H9 (cell line): Measurements from ENCODE around the gene FAM78A. TPM values are rescaled to one million over a fixed set of nuclear protein-coding genes. Genes with fewer than 3 reads are reported as not detected.

Experiments used
- DNase-seq: peaks from one replicate; pipeline ENCODE4 v3.0.0-alpha.2; 2017
- H2AFZ ChIP-seq: one replicate; pipeline ENCODE4 v1.6.1; 2013; ENCODE audit warnings: mild to moderate bottlenecking, low read length, control low read depth, moderate library complexity
- H2AK5ac ChIP-seq: 2 replicates; pipeline ENCODE4 v1.6.1; 2013; ENCODE audit warnings: low read length, control low read depth, mixed read lengths; ENCODE audit not compliant: insufficient read length
- H2BK120ac ChIP-seq: one replicate; pipeline ENCODE4 v1.6.1; 2013; ENCODE audit warnings: low read depth, mild to moderate bottlenecking, low read length, control low read depth, inconsistent platforms; ENCODE audit not compliant: poor library complexity, severe bottlenecking
- H2BK12ac ChIP-seq: 2 replicates; pipeline ENCODE4 v1.6.1; 2013; ENCODE audit warnings: low read length, control low read depth, mixed read lengths, low read depth; ENCODE audit not compliant: insufficient read length
- H2BK15ac ChIP-seq: 2 replicates; pipeline ENCODE4 v1.6.1; 2013; ENCODE audit warnings: low read depth, low read length, control low read depth
- H2BK20ac ChIP-seq: one replicate; pipeline ENCODE4 v1.6.1; 2013; ENCODE audit warnings: low read depth, mild to moderate bottlenecking, low read length, control low read depth, inconsistent platforms; ENCODE audit not compliant: poor library complexity, severe bottlenecking
- H2BK5ac ChIP-seq: 2 replicates; pipeline ENCODE4 v1.6.1; 2013; ENCODE audit warnings: low read length, control low read depth, mixed read lengths; ENCODE audit not compliant: insufficient read length
- H3K14ac ChIP-seq: 2 replicates; pipeline ENCODE4 v1.6.1; 2013; ENCODE audit warnings: low read length, control low read depth; ENCODE audit not compliant: insufficient read depth
- H3K18ac ChIP-seq: 2 replicates; pipeline ENCODE4 v1.6.1; 2013; ENCODE audit warnings: low read depth, mild to moderate bottlenecking, mixed read lengths, low read length, control low read depth; ENCODE audit not compliant: insufficient read length
- H3K23ac ChIP-seq: 2 replicates; pipeline ENCODE4 v1.6.1; 2013; ENCODE audit warnings: low read length, control low read depth, mixed read lengths, low read depth; ENCODE audit not compliant: insufficient read length
- H3K23me2 ChIP-seq: 2 replicates; pipeline ENCODE4 v1.6.1; 2013; ENCODE audit warnings: low read depth, mild to moderate bottlenecking, mixed read lengths, low read length, control low read depth; ENCODE audit not compliant: insufficient read length, poor library complexity, severe bottlenecking
- H3K27ac ChIP-seq: 2 replicates; pipeline ENCODE4 v1.5.1; 2013; ENCODE audit warnings: low read length, control low read depth, mixed read lengths, low read depth; ENCODE audit not compliant: insufficient read length
- H3K27me3 ChIP-seq: 2 replicates; pipeline ENCODE4 v1.6.1; 2013; ENCODE audit warnings: low read length, control low read depth, inconsistent platforms; ENCODE audit not compliant: insufficient read depth
- H3K4ac ChIP-seq: 2 replicates; pipeline ENCODE4 v1.6.1; 2013; ENCODE audit warnings: low read depth, mild to moderate bottlenecking, control low read depth, inconsistent platforms, low read length, moderate library complexity
- H3K4me1 ChIP-seq: 2 replicates; pipeline ENCODE4 v1.6.1; 2013; ENCODE audit warnings: low read length, control low read depth, inconsistent platforms; ENCODE audit not compliant: insufficient read depth
- H3K4me2 ChIP-seq: 2 replicates; pipeline ENCODE4 v1.6.1; 2013; ENCODE audit warnings: low read length, control low read depth, mixed read lengths; ENCODE audit not compliant: insufficient read length, insufficient read depth
- H3K56ac ChIP-seq: 2 replicates; pipeline ENCODE4 v1.6.1; 2013; ENCODE audit warnings: low read depth, mild to moderate bottlenecking, mixed read lengths, low read length, control low read depth; ENCODE audit not compliant: insufficient read length
- H3K79me1 ChIP-seq: 2 replicates; pipeline ENCODE4 v1.6.1; 2013; ENCODE audit warnings: low read depth, mild to moderate bottlenecking, moderate library complexity, low read length, control low read depth, inconsistent platforms; ENCODE audit not compliant: insufficient read depth, poor library complexity, severe bottlenecking
- H3K79me2 ChIP-seq: 2 replicates; pipeline ENCODE4 v1.6.1; 2013; ENCODE audit warnings: low read length, control low read depth, inconsistent platforms; ENCODE audit not compliant: insufficient read depth
- H3K9ac ChIP-seq: 2 replicates; pipeline ENCODE4 v1.6.1; 2013; ENCODE audit warnings: low read length, control low read depth, mixed read lengths; ENCODE audit not compliant: insufficient read length; ENCODE audit errors: extremely low read depth
- H3K9me3 ChIP-seq: one replicate; pipeline ENCODE4 v1.6.1; 2013; ENCODE audit warnings: low read depth, low read length, inconsistent platforms; ENCODE audit not compliant: control insufficient read depth
- H3T11ph ChIP-seq: one replicate; pipeline ENCODE4 v1.6.1; 2013; ENCODE audit warnings: mild to moderate bottlenecking, low read length, control low read depth, inconsistent platforms
- H4K20me1 ChIP-seq: one replicate; pipeline ENCODE4 v1.6.1; 2013; ENCODE audit not compliant: control insufficient read depth, insufficient read length, insufficient read depth
- H4K5ac ChIP-seq: 2 replicates; pipeline ENCODE4 v1.6.1; 2013; ENCODE audit warnings: low read depth, mild to moderate bottlenecking, mixed read lengths, low read length, control low read depth; ENCODE audit not compliant: insufficient read length
- H4K8ac ChIP-seq: replicated peaks from 2 replicates; pipeline ENCODE4 v1.6.1; 2013; ENCODE audit warnings: low read length, control low read depth, mixed read lengths, low read depth; ENCODE audit not compliant: insufficient read length
- H4K91ac ChIP-seq: 2 replicates; pipeline ENCODE4 v1.6.1; 2013; ENCODE audit warnings: low read depth, mild to moderate bottlenecking, moderate library complexity, mixed read lengths, low read length, control low read depth; ENCODE audit not compliant: insufficient read length
- H3K27ac Mint-ChIP-seq, 3 experiments: 2 replicates in 2 of 3; 3 replicates in 1 of 3; pipeline ENCODE4 v1.8.0; 2020 to 2021; ENCODE audit warnings: mixed read lengths in 3 of 3, mild to moderate bottlenecking in 1 of 3, moderate library complexity in 1 of 3
- H3K27me3 Mint-ChIP-seq: 2 replicates; pipeline ENCODE4 v1.8.0; 2021; ENCODE audit warnings: low read depth, mild to moderate bottlenecking, moderate library complexity, mixed read lengths
- H3K36me3 Mint-ChIP-seq, 3 experiments: 2 replicates in 2 of 3; 3 replicates in 1 of 3; pipeline ENCODE4 v1.8.0; 2020 to 2021; ENCODE audit warnings: low read depth in 3 of 3, mixed read lengths in 3 of 3; ENCODE audit not compliant: insufficient read depth in 1 of 3
- H3K4me1 Mint-ChIP-seq, 2 experiments: 2 replicates each; pipeline ENCODE4 v1.8.0; 2020; ENCODE audit warnings: mixed read lengths in 2 of 2
- H3K4me3 Mint-ChIP-seq, 2 experiments: 2 replicates in 1 of 2; 3 replicates in 1 of 2; pipeline ENCODE4 v1.8.0; 2020 to 2021; ENCODE audit warnings: mild to moderate bottlenecking in 2 of 2, mixed read lengths in 2 of 2, moderate library complexity in 1 of 2
- H3K9me3 Mint-ChIP-seq, 2 experiments: 2 replicates in 1 of 2; 3 replicates in 1 of 2; pipeline ENCODE4 v1.8.0; 2020; ENCODE audit warnings: mild to moderate bottlenecking in 2 of 2, mixed read lengths in 2 of 2, moderate library complexity in 1 of 2
- WGBS: extraction: QIAGEN DNeasy Blood & Tissue Kit; methylation state at CpG from one replicate; pipeline ENCODE4 v1.1.7; 2013; ENCODE audit warnings: missing lambda C conversion rate, low lambda C conversion rate, mixed read lengths; ENCODE audit not compliant: insufficient read length; ENCODE audit errors: extremely low coverage; 5-methylcytosine and 5-hydroxymethylcytosine counted together
- total RNA-seq: library from RNA; stranded (reverse); gene quantifications from 2 replicates; pipeline ENCODE4 v1.2.1, GENCODE V29; 2021
- TF ChIP-seq, protein P1 (sequence below): fragments of 200-600 bp; sonication (generic); conservative IDR thresholded peaks from 3 replicates; pipeline ENCODE4 v1.8.0; 2021; ENCODE audit warnings: antibody characterized with exemption, mild to moderate bottlenecking

Gene FAM78A
- total RNA-seq, 1 experiment from 2014 or later = 1.9 TPM

DNA sequence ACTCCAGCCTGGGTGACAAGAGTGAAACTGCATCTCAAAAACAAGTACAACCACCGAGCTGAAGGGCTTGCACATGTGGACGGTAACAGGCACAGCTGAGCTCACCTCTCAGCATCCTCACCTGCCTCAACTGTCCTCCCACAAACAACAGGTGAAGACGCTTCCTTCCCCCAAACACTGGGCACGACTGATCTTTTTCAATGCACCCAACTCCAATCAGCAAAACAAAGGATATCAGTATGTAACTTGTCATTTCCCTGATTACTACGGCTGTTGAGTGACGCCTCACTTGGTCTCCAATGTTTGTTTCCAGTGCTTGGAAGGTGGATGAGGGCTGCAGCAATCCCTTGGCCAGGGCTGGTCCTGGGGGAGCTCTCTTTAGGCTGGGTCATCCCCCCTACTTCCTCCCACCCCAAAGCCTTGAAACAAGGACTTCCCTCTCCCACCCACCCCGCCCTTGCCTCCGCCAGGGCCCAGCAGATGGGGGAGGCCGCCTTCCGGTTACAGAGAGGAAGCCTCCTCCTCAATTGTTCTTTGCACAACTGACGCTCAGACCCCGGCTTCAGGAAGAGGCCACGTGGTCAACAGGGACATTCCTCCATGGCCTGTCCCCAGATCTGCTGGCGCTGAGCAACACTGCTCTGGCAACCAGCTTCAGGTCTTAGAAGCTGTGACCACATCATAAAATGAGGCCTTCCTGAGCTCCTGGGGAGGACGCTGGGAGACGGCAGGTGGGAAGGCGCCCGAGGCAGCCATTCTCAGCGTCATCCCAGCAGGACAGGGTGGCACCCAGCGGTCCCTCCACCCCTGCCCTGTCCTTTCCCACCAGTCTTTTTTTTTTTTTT is 5.9 kb downstream of the FAM78A start:
- Histone ChIP-seq H3K14ac (no peak overlapping the region), H3K4me1 (no peaks in the 10 kb centered on the region; the same call in 1 of the 2 replicates), H3K4ac (no peak overlapping the region), H3K79me2 (no peaks in the 10 kb centered on the region), H4K91ac (no peak overlapping the region), H3K9me3 (no peaks in the 10 kb centered on the region), H3K18ac (no peak overlapping the region), H3K27me3 (no peaks in the 10 kb centered on the region), H2BK12ac (no peak overlapping the region), H3K9ac (no peak overlapping the region), H3T11ph (no peak overlapping the region), H3K23me2 (no peaks in the 10 kb centered on the region), H4K20me1 (no peaks in the 10 kb centered on the region), H4K8ac (no peak overlapping the region), H2BK120ac (no peak overlapping the region), H2AK5ac (no peak overlapping the region), H2BK15ac (no peak overlapping the region), H4K5ac (no peak overlapping the region), H3K79me1 (no peaks in the 10 kb centered on the region), H2BK5ac (no peak overlapping the region), H3K27ac (no peak overlapping the region), H3K4me2 (no peak overlapping the region), H2AFZ (no peak overlapping the region), H3K23ac (no peak overlapping the region), H3K56ac (no peak overlapping the region), H2BK20ac (no peak overlapping the region)
- TF ChIP-seq, protein P1, sequence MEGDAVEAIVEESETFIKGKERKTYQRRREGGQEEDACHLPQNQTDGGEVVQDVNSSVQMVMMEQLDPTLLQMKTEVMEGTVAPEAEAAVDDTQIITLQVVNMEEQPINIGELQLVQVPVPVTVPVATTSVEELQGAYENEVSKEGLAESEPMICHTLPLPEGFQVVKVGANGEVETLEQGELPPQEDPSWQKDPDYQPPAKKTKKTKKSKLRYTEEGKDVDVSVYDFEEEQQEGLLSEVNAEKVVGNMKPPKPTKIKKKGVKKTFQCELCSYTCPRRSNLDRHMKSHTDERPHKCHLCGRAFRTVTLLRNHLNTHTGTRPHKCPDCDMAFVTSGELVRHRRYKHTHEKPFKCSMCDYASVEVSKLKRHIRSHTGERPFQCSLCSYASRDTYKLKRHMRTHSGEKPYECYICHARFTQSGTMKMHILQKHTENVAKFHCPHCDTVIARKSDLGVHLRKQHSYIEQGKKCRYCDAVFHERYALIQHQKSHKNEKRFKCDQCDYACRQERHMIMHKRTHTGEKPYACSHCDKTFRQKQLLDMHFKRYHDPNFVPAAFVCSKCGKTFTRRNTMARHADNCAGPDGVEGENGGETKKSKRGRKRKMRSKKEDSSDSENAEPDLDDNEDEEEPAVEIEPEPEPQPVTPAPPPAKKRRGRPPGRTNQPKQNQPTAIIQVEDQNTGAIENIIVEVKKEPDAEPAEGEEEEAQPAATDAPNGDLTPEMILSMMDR = no peak
- Mint-ChIP-seq H3K27ac (no peak overlapping the region), H3K4me3 (no peak overlapping the region), H3K27me3 (peaks cover 7% of the 10 kb centered on the region), H3K36me3 (no peaks in the 10 kb centered on the region), H3K4me1 (peaks cover 19 to 32% of the 10 kb centered on the region in 2 experiments), H3K9me3 (no peaks in the 10 kb centered on the region)
- peak; percentile 27 for DNase-seq
- WGBS = no CpG with 5 or more reads among the region's 20 CpGs
